Thymus (tissue), 14 donors: Measurements from ENCODE around the gene GLRA3. TPM values are rescaled to one million over a fixed set of nuclear protein-coding genes. Genes with fewer than 3 reads are reported as not detected.
"Not testable (repeated sequence)": the region's sequence is repeated elsewhere in the genome, so short reads cannot be mapped to it uniquely, and the experiment has no call there.

Source experiments
- DNase-seq, 9 donors: peaks; one replicate each; pipeline ENCODE4 v3.0.0-alpha.2; 2013; ENCODE audit warnings: low spot score in 9 of 9, low read depth in 6 of 9, missing footprints in 1 of 9
- H3K27ac ChIP-seq, 2 donors: one replicate each; pipeline ENCODE4 v1.5.1; 2013; ENCODE audit warnings: control low read depth in 1 of 2, low read depth in 1 of 2, low read length in 1 of 2, mild to moderate bottlenecking in 1 of 2, moderate library complexity in 1 of 2
- H3K27me3 ChIP-seq, 2 donors: one replicate each; pipeline ENCODE4 v1.5.1; 2013; ENCODE audit warnings: low read length in 1 of 2; ENCODE audit not compliant: control insufficient read depth in 2 of 2, insufficient read depth in 1 of 2
- H3K36me3 ChIP-seq, 2 donors: one replicate each; pipeline ENCODE4 v1.5.1; 2013; ENCODE audit warnings: low read length in 1 of 2, mild to moderate bottlenecking in 1 of 2, moderate library complexity in 1 of 2; ENCODE audit not compliant: control insufficient read depth in 2 of 2, insufficient read depth in 2 of 2
- H3K4me1 ChIP-seq, 2 donors: one replicate each; pipeline ENCODE4 v1.5.1; 2013; ENCODE audit warnings: low read length in 2 of 2; ENCODE audit not compliant: control insufficient read depth in 2 of 2, insufficient read depth in 2 of 2
- H3K4me3 ChIP-seq, 2 donors: one replicate each; pipeline ENCODE4 v1.5.1; 2013; ENCODE audit warnings: low read length in 2 of 2, control low read depth in 1 of 2, mild to moderate bottlenecking in 1 of 2
- H3K9me3 ChIP-seq, 2 donors: one replicate each; pipeline ENCODE4 v1.5.1; 2013; ENCODE audit warnings: low read length in 1 of 2, mild to moderate bottlenecking in 1 of 2; ENCODE audit not compliant: control insufficient read depth in 2 of 2, insufficient read depth in 1 of 2
- WGBS: extraction: QIAGEN DNeasy Blood & Tissue Kit; methylation state at CpG from one replicate; pipeline ENCODE4 v1.1.7; 2013; 5-methylcytosine and 5-hydroxymethylcytosine counted together
- long read RNA-seq, 10 donors: transcript quantifications; one replicate each; lab custom pipeline, GENCODE V29; 2026
- polyA plus RNA-seq: library from polyadenylated mRNA; stranded (reverse); fragments of 200-250 nt; gene quantifications from one replicate; pipeline ENCODE4 v1.2.3, GENCODE V29; 2013
- total RNA-seq: library from RNA; stranded (reverse); fragments of 120-200 nt; gene quantifications from one replicate; pipeline ENCODE4 v1.2.4, GENCODE V29; 2013
- donor health status: healthy.

GLRA3 gene
- total RNA-seq (0.05 TPM), polyA plus RNA-seq (0.05 TPM)
- long read RNA-seq, donor 1: 0 reads
- long read RNA-seq, donor 2: 0 reads
- long read RNA-seq, donor 3: 0 reads
- long read RNA-seq, donor 4: 0 reads
- long read RNA-seq, donor 5: 0 reads
- long read RNA-seq, donor 6: 0 reads
- long read RNA-seq, donor 7: 0 reads
- long read RNA-seq, donor 8: 0 reads
- long read RNA-seq, donor 9: 0 reads
- long read RNA-seq, donor 10: 0 reads

- 4% methylated on average over 40 of the region's 40 CpGs for WGBS
- Histone ChIP-seq H3K9me3 (no peaks in the 10 kb centered on the region), H3K4me1 (peaks cover 2 to 3% of the 10 kb centered on the region in 2 donors), H3K27ac (no peak within 1 kb of the TSS), H3K27me3 (peaks cover 0 to 6% of the 10 kb centered on the region in 2 donors), H3K4me3 (no peak within 1 kb of the TSS), H3K36me3 (no peaks in the 10 kb centered on the region)
- DNase-seq: peak in 7 of 9 donors; percentile 17 to 57 (median 31)
These were observed at the start of gene GLRA3 for GRCh38 chr4:174828845-174829701. Gene GLRA3, minus strand, starts transcription at chr4:174829247. Its CDS starts 436 bp downstream, at chr4:174828811.

DNA sequence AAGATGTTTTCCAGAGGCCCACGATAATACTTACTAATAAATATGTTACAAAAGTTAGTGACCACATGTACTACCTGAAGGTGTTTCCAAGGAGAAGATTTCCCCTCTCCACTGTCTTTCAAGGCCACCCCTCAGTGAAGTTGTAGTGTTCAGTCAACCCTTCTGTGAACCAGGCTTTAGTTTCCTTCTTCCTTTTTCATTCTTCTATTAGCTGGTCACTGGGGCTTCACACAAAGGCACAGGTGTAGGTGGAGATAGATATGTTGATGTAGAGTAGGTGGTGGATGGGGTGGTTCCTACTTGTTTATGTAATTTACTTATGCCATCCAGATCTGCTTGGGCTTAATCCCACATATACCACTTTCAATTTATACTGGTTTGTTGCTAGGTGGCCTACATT lies 45.9 kb upstream of the GLRA3 start:
- WGBS: 77% methylated on average over 1 of the region's 1 CpG
- Histone ChIP-seq H3K36me3 (no peaks in the 10 kb centered on the region), H3K4me1 (no peaks in the 10 kb centered on the region), H3K27ac (no peak overlapping the region), H3K27me3 (no peaks in the 10 kb centered on the region), H3K9me3 (no peaks in the 10 kb centered on the region), H3K4me3 (no peak overlapping the region)
- DNase-seq: no peak

DNA sequence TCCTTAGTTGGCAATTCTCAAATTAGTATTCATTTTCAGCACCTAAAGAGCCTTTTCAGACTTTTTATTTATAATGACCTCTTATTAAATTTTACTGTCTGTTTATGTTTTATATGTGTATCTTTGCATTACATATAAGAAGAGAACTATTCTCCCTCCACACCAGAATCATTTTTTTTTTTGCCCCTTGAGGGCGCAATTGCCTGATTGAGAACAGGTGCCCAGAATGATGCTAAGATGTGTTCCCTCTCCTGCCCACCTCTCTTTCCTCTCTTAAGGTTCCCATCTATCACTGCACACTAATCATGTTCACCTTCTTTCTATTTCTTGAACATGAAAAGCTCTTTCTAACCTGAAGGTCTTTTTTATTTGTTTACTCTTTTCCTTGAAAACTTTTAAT lies 44.9 kb upstream of the GLRA3 start:
- Histone ChIP-seq H3K27me3 (no peaks in the 10 kb centered on the region), H3K36me3 (no peaks in the 10 kb centered on the region), H3K4me3 (no peak overlapping the region), H3K4me1 (no peaks in the 10 kb centered on the region), H3K9me3 (no peaks in the 10 kb centered on the region), H3K27ac (no peak overlapping the region)
- no peak for DNase-seq
- WGBS: 69% methylated on average over 1 of the region's 1 CpG

GRCh38 chr4:174873146-174873545 lies 44.1 kb upstream of the GLRA3 start:
- not testable (repeated sequence) for H3K9me3 ChIP-seq, H3K27me3 ChIP-seq, H3K4me1 ChIP-seq, DNase-seq, H3K4me3 ChIP-seq, H3K36me3 ChIP-seq, H3K27ac ChIP-seq
- 96% methylated on average over 3 of the region's 4 CpGs for WGBS

DNA sequence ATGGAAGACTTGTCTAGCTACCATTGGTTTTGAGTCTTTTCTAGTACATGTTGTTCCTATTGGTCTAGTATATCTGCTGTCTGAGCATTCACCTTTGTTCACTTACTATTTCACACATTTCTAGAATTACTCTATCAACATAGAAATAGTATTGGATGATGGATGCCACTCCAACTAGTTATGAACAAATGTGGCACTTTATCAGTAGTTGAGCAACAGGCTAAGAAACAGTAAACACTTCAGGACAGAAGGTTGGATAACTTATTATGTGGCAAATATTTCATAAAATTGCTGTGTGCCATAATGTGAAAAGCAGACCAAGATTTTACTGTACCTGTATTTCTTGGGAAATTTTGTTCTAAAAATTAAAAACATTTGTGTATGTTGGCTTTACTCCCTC lies 42.4 kb upstream of the GLRA3 start:
- no peak overlapping the region for H3K4me3 ChIP-seq
- DNase-seq: no peak
- no peaks in the 10 kb centered on the region for H3K36me3 ChIP-seq
- no peak overlapping the region for H3K27ac ChIP-seq
- H3K27me3 ChIP-seq: no peaks in the 10 kb centered on the region
- no peaks in the 10 kb centered on the region for H3K9me3 ChIP-seq
- H3K4me1 ChIP-seq: no peaks in the 10 kb centered on the region

- no peak for DNase-seq
- Histone ChIP-seq H3K9me3 (no peaks in the 10 kb centered on the region), H3K27me3 (no peaks in the 10 kb centered on the region), H3K36me3 (no peaks in the 10 kb centered on the region), H3K4me3 (no peak overlapping the region), H3K4me1 (no peaks in the 10 kb centered on the region), H3K27ac (no peak overlapping the region)
- WGBS: 45% methylated on average over 2 of the region's 2 CpGs
These were observed 41.3 kb upstream of the GLRA3 start for GRCh38 chr4:174870311-174870710.

- Histone ChIP-seq H3K27me3 (no peaks in the 10 kb centered on the region), H3K36me3 (no peaks in the 10 kb centered on the region), H3K4me1 (no peaks in the 10 kb centered on the region), H3K4me3 (no peak overlapping the region), H3K9me3 (no peaks in the 10 kb centered on the region), H3K27ac (no peak overlapping the region)
- WGBS: 78% methylated on average over 3 of the region's 3 CpGs
- no peak for DNase-seq
These were observed 40.3 kb upstream of the GLRA3 start for GRCh38 chr4:174869339-174869738.

GRCh38 chr4:174867903-174868302 lies 38.9 kb upstream of the GLRA3 start:
- no peak overlapping the region for H3K4me3 ChIP-seq
- H3K36me3 ChIP-seq: no peaks in the 10 kb centered on the region
- H3K27ac ChIP-seq: no peak overlapping the region
- no peaks in the 10 kb centered on the region for H3K27me3 ChIP-seq
- no peaks in the 10 kb centered on the region for H3K9me3 ChIP-seq
- no peaks in the 10 kb centered on the region for H3K4me1 ChIP-seq
- DNase-seq: no peak
- 86% methylated on average over 3 of the region's 3 CpGs for WGBS

DNA sequence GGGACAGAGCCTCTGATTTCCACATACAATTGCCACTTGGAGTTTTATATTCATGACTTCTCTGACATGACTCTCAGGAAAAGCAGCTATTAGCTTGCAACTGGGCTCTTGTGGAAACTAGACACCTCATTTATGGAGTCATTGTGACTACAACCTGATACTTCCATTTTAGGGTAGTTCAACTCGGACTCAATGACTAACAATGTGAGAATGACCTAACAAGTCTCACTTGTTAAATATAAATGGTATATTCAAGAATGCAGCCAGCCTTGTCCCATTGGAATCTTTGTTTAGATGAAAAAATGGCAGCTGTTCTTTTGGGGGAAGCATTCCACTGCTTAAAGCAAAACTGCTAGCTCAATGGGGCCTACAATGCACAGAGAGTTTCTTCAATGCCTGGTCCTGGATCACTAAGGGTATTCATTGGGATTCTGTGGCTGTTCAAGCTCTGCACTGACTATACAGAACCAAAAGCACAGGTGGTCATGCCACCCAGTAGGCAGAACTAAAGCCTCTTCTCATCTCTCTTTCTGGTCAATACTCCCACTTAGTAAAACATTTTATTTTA lies 36.5 kb upstream of the GLRA3 start:
- no peaks in the 10 kb centered on the region for H3K9me3 ChIP-seq
- H3K36me3 ChIP-seq: no peaks in the 10 kb centered on the region
- no peaks in the 10 kb centered on the region for H3K27me3 ChIP-seq
- no peak overlapping the region for H3K4me3 ChIP-seq
- H3K27ac ChIP-seq: no peak overlapping the region
- no peak for DNase-seq
- WGBS: 76% methylated on average over 1 of the region's 1 CpG
- no peaks in the 10 kb centered on the region for H3K4me1 ChIP-seq
